HepG2 (cell line): Measurements from ENCODE around the gene GATD1. TPM values are rescaled to one million over a fixed set of nuclear protein-coding genes. Genes with fewer than 3 reads are reported as not detected.
A peak's percentile ranks its signal among the peaks of the same experiment; 100 is the strongest.

ENCODE experiments used
- ARNTL ChIP-seq: sonication (generic); formaldehyde crosslinking; IDR thresholded peaks from 2 replicates; pipeline ENCODE4 v1.4.0; 2020; ENCODE audit warnings: mild to moderate bottlenecking, missing genetic modification reagents
- NONO ChIP-seq, 2 experiments: fragments of 450-650 bp in 1 of 2; sonication (generic) in 1 of 2; formaldehyde crosslinking in 1 of 2; IDR thresholded peaks in 1 of 2; conservative IDR thresholded peaks in 1 of 2; 2 replicates each; pipeline versions ENCODE4 v1.6.1 to v1.8.0; 2017 to 2022; ENCODE audit warnings: mild to moderate bottlenecking in 1 of 2, missing genetic modification reagents in 1 of 2, moderate library complexity in 1 of 2
- SATB2 ChIP-seq: sonication (generic); formaldehyde crosslinking; IDR thresholded peaks from 2 replicates; pipeline ENCODE4 v1.5.0; 2020; ENCODE audit warnings: missing genetic modification reagents
- TGIF2 ChIP-seq: IDR thresholded peaks from 2 replicates; pipeline ENCODE4 v1.6.1; 2016; ENCODE audit warnings: control low read depth, missing compliant biosample characterization
- TMF1 ChIP-seq: sonication (generic); formaldehyde crosslinking; IDR thresholded peaks from 2 replicates; pipeline ENCODE4 v1.8.1; 2022; ENCODE audit warnings: low read depth, missing genetic modification reagents
- ZBTB38 ChIP-seq: sonication (generic); formaldehyde crosslinking; IDR thresholded peaks from 2 replicates; pipeline ENCODE4 v1.5.1; 2020; ENCODE audit warnings: mild to moderate bottlenecking, missing genetic modification reagents
- ZNF138 ChIP-seq: sonication (generic); formaldehyde crosslinking; IDR thresholded peaks from 2 replicates; pipeline ENCODE4 v1.5.0; 2020; ENCODE audit warnings: mild to moderate bottlenecking, low read depth, missing genetic modification reagents
- ZNF33A ChIP-seq: sonication (generic); formaldehyde crosslinking; IDR thresholded peaks from 2 replicates; pipeline ENCODE4 v1.5.1; 2020; ENCODE audit warnings: missing genetic modification reagents, mild to moderate bottlenecking, moderate library complexity, borderline replicate concordance
- ZNF547 ChIP-seq: sonication (generic); formaldehyde crosslinking; IDR thresholded peaks from 2 replicates; pipeline ENCODE4 v1.5.1; 2020; ENCODE audit warnings: mild to moderate bottlenecking, missing genetic modification reagents
- ZNF562 ChIP-seq: sonication (generic); formaldehyde crosslinking; IDR thresholded peaks from 2 replicates; pipeline ENCODE4 v1.8.0; 2022; ENCODE audit warnings: missing genetic modification reagents, borderline replicate concordance
- ZNF816 ChIP-seq: sonication (generic); formaldehyde crosslinking; IDR thresholded peaks from 2 replicates; pipeline ENCODE4 v1.8.0; 2022; ENCODE audit warnings: missing genetic modification reagents, mild to moderate bottlenecking, borderline replicate concordance
- polyA plus RNA-seq, 8 experiments: library from polyadenylated mRNA; depleted of rRNA in 3 of 8; stranded (reverse) in 7 of 8; unstranded in 1 of 8; fragments of >200 nt; fragmentation: Illumina TruSeq in 4 of 8; extraction: Trizol in 4 of 8; gene quantifications; 2 replicates each; pipeline versions ENCODE4 v1.2.1 to v1.2.3, GENCODE V29; 2011 to 2016; ENCODE audit warnings: low read depth in 4 of 8, missing spikeins in 1 of 8, mixed read lengths in 1 of 8; ENCODE audit not compliant: insufficient read depth in 1 of 8
- total RNA-seq, 5 experiments: library from RNA; depleted of rRNA; stranded (reverse); fragments of >200 nt; fragmentation: Illumina TruSeq; extraction: Trizol; gene quantifications; 2 replicates each; pipeline ENCODE4 v1.2.3, GENCODE V29; 2016; ENCODE audit warnings: low read depth in 1 of 5
- TF ChIP-seq, protein P1 (sequence below): sonication (generic); formaldehyde crosslinking; IDR thresholded peaks from 2 replicates; pipeline ENCODE4 v1.9.0; 2021; ENCODE audit warnings: missing genetic modification reagents, mild to moderate bottlenecking, borderline replicate concordance
- TF ChIP-seq, protein P2 (sequence below): sonication (generic); formaldehyde crosslinking; IDR thresholded peaks from 2 replicates; pipeline ENCODE4 v1.8.0; 2022; ENCODE audit warnings: mild to moderate bottlenecking, missing genetic modification reagents; ENCODE audit not compliant: insufficient replicate concordance
- TF ChIP-seq, protein P3 (sequence below): sonication (generic); formaldehyde crosslinking; IDR thresholded peaks from 2 replicates; pipeline ENCODE4 v1.9.0; 2021; ENCODE audit warnings: missing genetic modification reagents, borderline replicate concordance
- TF ChIP-seq, protein P4 (sequence below): sonication (generic); formaldehyde crosslinking; IDR thresholded peaks from 2 replicates; pipeline ENCODE4 v1.8.1; 2023; ENCODE audit warnings: mild to moderate bottlenecking, missing genetic modification reagents
- TF ChIP-seq, protein P5 (sequence below): sonication (generic); formaldehyde crosslinking; conservative IDR thresholded peaks from 2 replicates; pipeline ENCODE4 v1.4.0; 2020; ENCODE audit warnings: missing genetic modification reagents
- TF ChIP-seq, protein P6 (sequence below): IDR thresholded peaks from 2 replicates; pipeline ENCODE4 v1.6.1; 2018; ENCODE audit warnings: missing genetic modification reagents, mild to moderate bottlenecking, missing compliant biosample characterization
- TF ChIP-seq, protein P7 (sequence below): sonication (generic); formaldehyde crosslinking; IDR thresholded peaks from 2 replicates; pipeline ENCODE4 v1.8.1; 2023; ENCODE audit warnings: mild to moderate bottlenecking, missing genetic modification reagents, borderline replicate concordance

Gene GATD1
- total and polyA plus RNA-seq, 2 of the 13 experiments (the other 11 are each of a cell fraction or from before 2014, with no cell fraction given), result 31.3 to 60.5 TPM

DNA sequence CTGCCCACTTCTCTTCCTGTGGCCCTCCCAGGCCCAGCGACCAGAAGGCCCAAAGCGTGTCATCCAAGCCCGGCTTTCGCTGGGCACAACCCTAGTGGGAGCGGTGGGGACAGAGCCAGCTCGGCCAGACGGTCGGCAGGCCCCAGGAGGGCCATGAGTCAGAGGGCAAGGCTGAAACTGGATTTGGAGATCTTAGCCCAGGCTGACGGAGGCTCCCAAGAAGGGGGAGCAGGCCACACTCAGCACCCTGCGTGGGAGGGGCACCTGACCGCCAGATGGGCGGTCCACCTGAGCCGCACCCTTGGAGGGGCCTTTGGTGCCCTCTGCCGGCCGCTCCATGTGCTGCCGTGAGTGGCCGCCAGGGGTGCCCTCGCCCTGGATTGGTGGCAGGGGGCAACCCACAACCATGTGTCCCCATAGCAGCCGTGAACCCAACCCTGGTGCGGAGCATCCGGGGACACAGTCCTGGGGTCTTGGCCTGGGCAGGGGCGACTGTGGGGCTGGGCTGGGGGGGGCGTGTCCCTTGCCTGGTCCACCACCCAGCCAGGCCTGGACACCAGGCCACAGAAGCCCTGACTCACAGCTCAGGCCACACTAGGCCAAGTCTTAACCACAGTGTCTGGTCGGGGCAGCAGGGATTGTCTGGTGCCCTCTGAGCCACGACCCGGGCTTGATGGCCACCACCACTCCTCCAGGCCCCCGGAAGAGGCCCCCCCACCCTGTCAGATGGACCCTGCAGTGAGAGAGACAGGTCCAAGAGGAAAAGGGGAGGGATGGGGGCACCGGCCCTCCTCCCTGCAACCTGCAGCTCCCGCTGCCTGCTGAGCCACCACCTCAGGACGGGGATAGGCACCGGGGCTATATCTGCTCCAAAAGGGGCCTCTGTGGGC, 49.2 kb downstream of the GATD1 start (continued):
- TF ChIP-seq, protein P1, sequence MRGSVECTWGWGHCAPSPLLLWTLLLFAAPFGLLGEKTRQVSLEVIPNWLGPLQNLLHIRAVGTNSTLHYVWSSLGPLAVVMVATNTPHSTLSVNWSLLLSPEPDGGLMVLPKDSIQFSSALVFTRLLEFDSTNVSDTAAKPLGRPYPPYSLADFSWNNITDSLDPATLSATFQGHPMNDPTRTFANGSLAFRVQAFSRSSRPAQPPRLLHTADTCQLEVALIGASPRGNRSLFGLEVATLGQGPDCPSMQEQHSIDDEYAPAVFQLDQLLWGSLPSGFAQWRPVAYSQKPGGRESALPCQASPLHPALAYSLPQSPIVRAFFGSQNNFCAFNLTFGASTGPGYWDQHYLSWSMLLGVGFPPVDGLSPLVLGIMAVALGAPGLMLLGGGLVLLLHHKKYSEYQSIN, result no peak
- TF ChIP-seq ZBTB38 (CRISPR knock-in tag) (peak; percentile 78), TGIF2 (0 out of 2 replicates have a peak, but pooled peaks have one; percentile 60), ZNF33A (CRISPR knock-in tag) (no peak), ZNF562 (no peak), TMF1 (0 out of 2 replicates have a peak, but pooled peaks have one; percentile 77), NONO (IDR thresholded peaks at IDR 0.05) (no peak), NONO (CRISPR knock-in tag; conservative IDR thresholded peaks at IDR 0.05) (peak; percentile 81), ZNF816 (CRISPR knock-in tag) (peak; percentile 92), ARNTL (CRISPR knock-in tag) (peak; percentile 26; the same call in 1 of the 2 replicates), ZNF138 (CRISPR knock-in tag) (no peak), SATB2 (CRISPR knock-in tag) (no peak), ZNF547 (CRISPR knock-in tag) (peak; percentile 5; the same call in 1 of the 2 replicates)
- TF ChIP-seq, protein P2, sequence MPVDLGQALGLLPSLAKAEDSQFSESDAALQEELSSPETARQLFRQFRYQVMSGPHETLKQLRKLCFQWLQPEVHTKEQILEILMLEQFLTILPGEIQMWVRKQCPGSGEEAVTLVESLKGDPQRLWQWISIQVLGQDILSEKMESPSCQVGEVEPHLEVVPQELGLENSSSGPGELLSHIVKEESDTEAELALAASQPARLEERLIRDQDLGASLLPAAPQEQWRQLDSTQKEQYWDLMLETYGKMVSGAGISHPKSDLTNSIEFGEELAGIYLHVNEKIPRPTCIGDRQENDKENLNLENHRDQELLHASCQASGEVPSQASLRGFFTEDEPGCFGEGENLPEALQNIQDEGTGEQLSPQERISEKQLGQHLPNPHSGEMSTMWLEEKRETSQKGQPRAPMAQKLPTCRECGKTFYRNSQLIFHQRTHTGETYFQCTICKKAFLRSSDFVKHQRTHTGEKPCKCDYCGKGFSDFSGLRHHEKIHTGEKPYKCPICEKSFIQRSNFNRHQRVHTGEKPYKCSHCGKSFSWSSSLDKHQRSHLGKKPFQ (CRISPR knock-in tag), result peak; percentile 65
- TF ChIP-seq, protein P3, sequence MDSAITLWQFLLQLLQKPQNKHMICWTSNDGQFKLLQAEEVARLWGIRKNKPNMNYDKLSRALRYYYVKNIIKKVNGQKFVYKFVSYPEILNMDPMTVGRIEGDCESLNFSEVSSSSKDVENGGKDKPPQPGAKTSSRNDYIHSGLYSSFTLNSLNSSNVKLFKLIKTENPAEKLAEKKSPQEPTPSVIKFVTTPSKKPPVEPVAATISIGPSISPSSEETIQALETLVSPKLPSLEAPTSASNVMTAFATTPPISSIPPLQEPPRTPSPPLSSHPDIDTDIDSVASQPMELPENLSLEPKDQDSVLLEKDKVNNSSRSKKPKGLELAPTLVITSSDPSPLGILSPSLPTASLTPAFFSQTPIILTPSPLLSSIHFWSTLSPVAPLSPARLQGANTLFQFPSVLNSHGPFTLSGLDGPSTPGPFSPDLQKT (CRISPR knock-in tag), result no peak
- TF ChIP-seq, protein P4, sequence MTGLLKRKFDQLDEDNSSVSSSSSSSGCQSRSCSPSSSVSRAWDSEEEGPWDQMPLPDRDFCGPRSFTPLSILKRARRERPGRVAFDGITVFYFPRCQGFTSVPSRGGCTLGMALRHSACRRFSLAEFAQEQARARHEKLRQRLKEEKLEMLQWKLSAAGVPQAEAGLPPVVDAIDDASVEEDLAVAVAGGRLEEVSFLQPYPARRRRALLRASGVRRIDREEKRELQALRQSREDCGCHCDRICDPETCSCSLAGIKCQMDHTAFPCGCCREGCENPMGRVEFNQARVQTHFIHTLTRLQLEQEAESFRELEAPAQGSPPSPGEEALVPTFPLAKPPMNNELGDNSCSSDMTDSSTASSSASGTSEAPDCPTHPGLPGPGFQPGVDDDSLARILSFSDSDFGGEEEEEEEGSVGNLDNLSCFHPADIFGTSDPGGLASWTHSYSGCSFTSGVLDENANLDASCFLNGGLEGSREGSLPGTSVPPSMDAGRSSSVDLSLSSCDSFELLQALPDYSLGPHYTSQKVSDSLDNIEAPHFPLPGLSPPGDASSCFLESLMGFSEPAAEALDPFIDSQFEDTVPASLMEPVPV (CRISPR knock-in tag), result peak; percentile 93
- TF ChIP-seq, protein P5, sequence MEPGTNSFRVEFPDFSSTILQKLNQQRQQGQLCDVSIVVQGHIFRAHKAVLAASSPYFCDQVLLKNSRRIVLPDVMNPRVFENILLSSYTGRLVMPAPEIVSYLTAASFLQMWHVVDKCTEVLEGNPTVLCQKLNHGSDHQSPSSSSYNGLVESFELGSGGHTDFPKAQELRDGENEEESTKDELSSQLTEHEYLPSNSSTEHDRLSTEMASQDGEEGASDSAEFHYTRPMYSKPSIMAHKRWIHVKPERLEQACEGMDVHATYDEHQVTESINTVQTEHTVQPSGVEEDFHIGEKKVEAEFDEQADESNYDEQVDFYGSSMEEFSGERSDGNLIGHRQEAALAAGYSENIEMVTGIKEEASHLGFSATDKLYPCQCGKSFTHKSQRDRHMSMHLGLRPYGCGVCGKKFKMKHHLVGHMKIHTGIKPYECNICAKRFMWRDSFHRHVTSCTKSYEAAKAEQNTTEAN (CRISPR knock-in tag), result 0 out of 2 replicates have a peak, but pooled peaks have one; percentile 40
- TF ChIP-seq, protein P6, sequence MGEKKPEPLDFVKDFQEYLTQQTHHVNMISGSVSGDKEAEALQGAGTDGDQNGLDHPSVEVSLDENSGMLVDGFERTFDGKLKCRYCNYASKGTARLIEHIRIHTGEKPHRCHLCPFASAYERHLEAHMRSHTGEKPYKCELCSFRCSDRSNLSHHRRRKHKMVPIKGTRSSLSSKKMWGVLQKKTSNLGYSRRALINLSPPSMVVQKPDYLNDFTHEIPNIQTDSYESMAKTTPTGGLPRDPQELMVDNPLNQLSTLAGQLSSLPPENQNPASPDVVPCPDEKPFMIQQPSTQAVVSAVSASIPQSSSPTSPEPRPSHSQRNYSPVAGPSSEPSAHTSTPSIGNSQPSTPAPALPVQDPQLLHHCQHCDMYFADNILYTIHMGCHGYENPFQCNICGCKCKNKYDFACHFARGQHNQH, result peak; percentile 78
- TF ChIP-seq, protein P7, sequence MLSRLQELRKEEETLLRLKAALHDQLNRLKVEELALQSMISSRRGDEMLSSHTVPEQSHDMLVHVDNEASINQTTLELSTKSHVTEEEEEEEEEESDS (CRISPR knock-in tag), result 0 out of 2 replicates have a peak, but pooled peaks have one; percentile 63
